Trophoblast cell (in vitro differentiated cells and primary cell): ENCODE measurements around the gene CLEC17A.
A peak's percentile ranks its signal among the peaks of the same experiment; 100 is the strongest.

ENCODE experiments used
- DNase-seq, 2 donors: peaks; one replicate each; pipeline ENCODE4 v3.0.0-alpha.2; 2016
- H2AFZ ChIP-seq: 2 replicates; pipeline ENCODE4 v1.6.1; 2013; ENCODE audit warnings: low read length, moderate library complexity, mild to moderate bottlenecking; ENCODE audit not compliant: insufficient read depth, poor library complexity
- H2AK5ac ChIP-seq: 2 replicates; pipeline ENCODE4 v1.6.1; 2013; ENCODE audit warnings: mild to moderate bottlenecking, low read length
- H2BK120ac ChIP-seq: 2 replicates; pipeline ENCODE4 v1.6.1; 2013; ENCODE audit warnings: low read length, mild to moderate bottlenecking, moderate library complexity; ENCODE audit not compliant: insufficient read depth, poor library complexity
- H2BK12ac ChIP-seq: 2 replicates; pipeline ENCODE4 v1.6.1; 2013; ENCODE audit warnings: mild to moderate bottlenecking, low read length, moderate library complexity
- H2BK5ac ChIP-seq: 2 replicates; pipeline ENCODE4 v1.6.1; 2013; ENCODE audit warnings: low read length, low read depth, moderate library complexity, mild to moderate bottlenecking; ENCODE audit not compliant: poor library complexity
- H3K14ac ChIP-seq: 2 replicates; pipeline ENCODE4 v1.6.1; 2013; ENCODE audit warnings: mild to moderate bottlenecking, low read length
- H3K18ac ChIP-seq: 2 replicates; pipeline ENCODE4 v1.6.1; 2013; ENCODE audit warnings: mild to moderate bottlenecking, low read length
- H3K23ac ChIP-seq: 2 replicates; pipeline ENCODE4 v1.6.1; 2013; ENCODE audit warnings: low read length
- H3K27ac ChIP-seq: 2 replicates; pipeline ENCODE4 v1.5.1; 2013; ENCODE audit warnings: low read depth, mild to moderate bottlenecking, inconsistent platforms, low read length, moderate library complexity
- H3K27me3 ChIP-seq: 2 replicates; pipeline ENCODE4 v1.6.1; 2013; ENCODE audit warnings: inconsistent platforms, mild to moderate bottlenecking, low read length, moderate library complexity; ENCODE audit not compliant: insufficient read depth
- H3K36me3 ChIP-seq, 2 experiments: 1 replicate in 1 of 2; 2 replicates in 1 of 2; pipeline ENCODE4 v1.6.1; 2013; ENCODE audit warnings: low read length in 2 of 2, mild to moderate bottlenecking in 2 of 2, moderate library complexity in 1 of 2; ENCODE audit not compliant: insufficient read depth in 2 of 2, control insufficient read depth in 1 of 2
- H3K4ac ChIP-seq: 2 replicates; pipeline ENCODE4 v1.6.1; 2013; ENCODE audit warnings: low read depth, mild to moderate bottlenecking, low read length, moderate library complexity
- H3K4me1 ChIP-seq, 2 experiments: 1 replicate in 1 of 2; 2 replicates in 1 of 2; pipeline ENCODE4 v1.6.1; 2013; ENCODE audit warnings: low read length in 2 of 2, mild to moderate bottlenecking in 2 of 2, moderate library complexity in 1 of 2; ENCODE audit not compliant: insufficient read depth in 2 of 2, control insufficient read depth in 1 of 2
- H3K4me2 ChIP-seq: 2 replicates; pipeline ENCODE4 v1.6.1; 2013; ENCODE audit warnings: inconsistent platforms, mild to moderate bottlenecking, low read length, moderate library complexity
- H3K4me3 ChIP-seq: 2 replicates; pipeline ENCODE4 v1.5.1; 2013; ENCODE audit warnings: mild to moderate bottlenecking, low read depth, low read length, inconsistent platforms
- H3K79me1 ChIP-seq: one replicate; pipeline ENCODE4 v1.6.1; 2013; ENCODE audit warnings: low read length
- H3K79me2 ChIP-seq: 2 replicates; pipeline ENCODE4 v1.6.1; 2013; ENCODE audit warnings: low read length, mild to moderate bottlenecking; ENCODE audit not compliant: control insufficient read depth, insufficient read depth, poor library complexity
- H3K9ac ChIP-seq: 2 replicates; pipeline ENCODE4 v1.6.1; 2013; ENCODE audit warnings: mild to moderate bottlenecking, low read length
- H3K9me3 ChIP-seq: 2 replicates; pipeline ENCODE4 v1.6.1; 2013; ENCODE audit warnings: low read depth, mild to moderate bottlenecking, control low read depth, inconsistent platforms, low read length; ENCODE audit not compliant: insufficient read depth
- H4K12ac ChIP-seq: 2 replicates; pipeline ENCODE4 v1.6.1; 2013; ENCODE audit warnings: low read depth, mild to moderate bottlenecking, low read length, moderate library complexity
- H4K8ac ChIP-seq: 2 replicates; pipeline ENCODE4 v1.6.1; 2013; ENCODE audit warnings: low read depth, mild to moderate bottlenecking, low read length, moderate library complexity
- H4K91ac ChIP-seq: one replicate; pipeline ENCODE4 v1.6.1; 2013; ENCODE audit warnings: low read depth, mild to moderate bottlenecking, low read length, moderate library complexity
- WGBS: extraction: QIAGEN DNeasy Blood & Tissue Kit; methylation state at CpG from one replicate; pipeline ENCODE4 v1.1.7; 2013; ENCODE audit warnings: missing lambda C conversion rate; ENCODE audit not compliant: insufficient read length, insufficient coverage; ENCODE audit errors: extremely low coverage; 5-methylcytosine and 5-hydroxymethylcytosine counted together

CLEC17A gene

DNA sequence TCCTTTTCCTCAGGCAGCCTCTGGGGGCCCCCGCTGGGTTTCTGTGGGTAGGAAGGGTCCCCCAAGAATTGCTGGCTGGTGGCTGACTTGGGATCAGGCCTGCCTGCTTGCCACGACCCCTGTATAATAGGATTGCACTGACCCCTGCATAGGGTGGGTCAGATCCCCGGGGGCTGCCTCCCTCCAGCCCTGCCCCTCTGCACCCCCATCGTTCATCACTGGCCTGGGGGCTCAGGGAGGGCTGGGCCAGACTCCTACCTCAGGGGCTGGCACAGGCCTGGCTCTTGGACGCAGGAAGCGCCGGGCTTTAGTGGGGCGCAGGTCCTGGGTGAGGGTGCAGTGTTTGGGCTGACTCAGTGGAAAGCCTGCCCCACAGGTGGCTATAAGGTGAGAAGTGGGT lies 21.6 kb upstream of the CLEC17A start:
- no peak overlapping the region for H3K18ac ChIP-seq
- H2AK5ac ChIP-seq, result no peak overlapping the region
- no peak overlapping the region for H3K23ac ChIP-seq
- H3K4me2 ChIP-seq, result peak overlapping the region; percentile 7
- H2BK5ac ChIP-seq, result peak overlapping the region; percentile 56
- H3K4me3 ChIP-seq, result no peak overlapping the region
- H3K4ac ChIP-seq, result no peak overlapping the region
- no CpG with 5 or more reads among the region's 8 CpGs for WGBS
- peak overlapping the region; percentile 50 for H4K91ac ChIP-seq
- no peak overlapping the region for H2BK120ac ChIP-seq
- no peak for DNase-seq
- H4K8ac ChIP-seq, result peak overlapping the region; percentile 62
- H3K9ac ChIP-seq, result peak overlapping the region; percentile 9
- no peak overlapping the region for H2BK12ac ChIP-seq
- no peak overlapping the region for H3K27ac ChIP-seq
- H3K79me1 ChIP-seq, result no peaks in the 10 kb centered on the region
- H3K14ac ChIP-seq, result no peak overlapping the region
- H3K27me3 ChIP-seq, result no peaks in the 10 kb centered on the region
- H4K12ac ChIP-seq, result no peak overlapping the region
- peaks cover 9 to 12% of the 10 kb centered on the region in 2 experiments for H3K4me1 ChIP-seq
- H3K79me2 ChIP-seq, result peaks cover 4% of the 10 kb centered on the region
- no peaks in the 10 kb centered on the region for H3K9me3 ChIP-seq
- H2AFZ ChIP-seq, result no peak overlapping the region
- H3K36me3 ChIP-seq, result peaks cover 22 to 27% of the 10 kb centered on the region in 2 experiments

DNA sequence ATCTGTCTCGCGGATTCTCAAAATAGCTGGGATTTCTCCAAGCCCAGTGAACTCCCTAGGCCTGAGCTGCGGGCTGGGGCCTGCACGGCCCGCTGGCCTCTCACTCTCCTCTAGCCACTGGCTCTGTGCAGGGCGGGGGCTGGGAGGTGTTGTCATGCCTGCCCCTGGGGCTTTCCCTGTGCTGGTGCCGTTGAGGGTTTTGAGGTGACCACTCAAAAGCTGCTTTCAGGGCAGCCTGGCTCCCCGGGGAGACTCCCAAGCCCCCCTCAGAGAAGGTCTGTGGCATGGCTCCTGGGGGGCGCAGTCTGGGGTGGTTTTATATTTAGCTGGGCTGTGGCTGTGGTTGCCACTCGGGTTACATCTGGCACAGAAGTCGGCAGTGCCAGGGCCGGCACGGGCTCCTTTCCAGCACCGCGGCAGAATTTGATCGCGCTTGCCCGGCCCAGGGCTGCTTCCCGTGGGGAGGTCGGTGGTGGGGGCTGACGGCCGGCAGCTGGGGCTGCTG lies 21.0 kb upstream of the CLEC17A start:
- no peak overlapping the region for H3K4me3 ChIP-seq
- no peak overlapping the region for H3K4me2 ChIP-seq
- no peak overlapping the region for H3K9ac ChIP-seq
- peaks cover 8 to 9% of the 10 kb centered on the region in 2 experiments for H3K4me1 ChIP-seq
- peaks cover 23 to 31% of the 10 kb centered on the region in 2 experiments for H3K36me3 ChIP-seq
- H3K27ac ChIP-seq, result no peak overlapping the region
- DNase-seq, result peak; percentile 76 to 82
- H3K14ac ChIP-seq, result no peak overlapping the region
- no peak overlapping the region for H2BK12ac ChIP-seq
- H2BK120ac ChIP-seq, result no peak overlapping the region
- H4K12ac ChIP-seq, result no peak overlapping the region
- H3K23ac ChIP-seq, result no peak overlapping the region
- no peak overlapping the region for H3K4ac ChIP-seq
- H3K9me3 ChIP-seq, result no peaks in the 10 kb centered on the region
- no CpG with 5 or more reads among the region's 22 CpGs for WGBS
- peak overlapping the region; percentile 63 for H3K18ac ChIP-seq
- no peak overlapping the region for H2AK5ac ChIP-seq
- no peak overlapping the region for H2AFZ ChIP-seq
- H3K27me3 ChIP-seq, result no peaks in the 10 kb centered on the region
- no peaks in the 10 kb centered on the region for H3K79me1 ChIP-seq
- H4K8ac ChIP-seq, result peak overlapping the region; percentile 34
- no peak overlapping the region for H2BK5ac ChIP-seq
- peaks cover 3% of the 10 kb centered on the region for H3K79me2 ChIP-seq
- peak overlapping the region; percentile 41 for H4K91ac ChIP-seq

DNA sequence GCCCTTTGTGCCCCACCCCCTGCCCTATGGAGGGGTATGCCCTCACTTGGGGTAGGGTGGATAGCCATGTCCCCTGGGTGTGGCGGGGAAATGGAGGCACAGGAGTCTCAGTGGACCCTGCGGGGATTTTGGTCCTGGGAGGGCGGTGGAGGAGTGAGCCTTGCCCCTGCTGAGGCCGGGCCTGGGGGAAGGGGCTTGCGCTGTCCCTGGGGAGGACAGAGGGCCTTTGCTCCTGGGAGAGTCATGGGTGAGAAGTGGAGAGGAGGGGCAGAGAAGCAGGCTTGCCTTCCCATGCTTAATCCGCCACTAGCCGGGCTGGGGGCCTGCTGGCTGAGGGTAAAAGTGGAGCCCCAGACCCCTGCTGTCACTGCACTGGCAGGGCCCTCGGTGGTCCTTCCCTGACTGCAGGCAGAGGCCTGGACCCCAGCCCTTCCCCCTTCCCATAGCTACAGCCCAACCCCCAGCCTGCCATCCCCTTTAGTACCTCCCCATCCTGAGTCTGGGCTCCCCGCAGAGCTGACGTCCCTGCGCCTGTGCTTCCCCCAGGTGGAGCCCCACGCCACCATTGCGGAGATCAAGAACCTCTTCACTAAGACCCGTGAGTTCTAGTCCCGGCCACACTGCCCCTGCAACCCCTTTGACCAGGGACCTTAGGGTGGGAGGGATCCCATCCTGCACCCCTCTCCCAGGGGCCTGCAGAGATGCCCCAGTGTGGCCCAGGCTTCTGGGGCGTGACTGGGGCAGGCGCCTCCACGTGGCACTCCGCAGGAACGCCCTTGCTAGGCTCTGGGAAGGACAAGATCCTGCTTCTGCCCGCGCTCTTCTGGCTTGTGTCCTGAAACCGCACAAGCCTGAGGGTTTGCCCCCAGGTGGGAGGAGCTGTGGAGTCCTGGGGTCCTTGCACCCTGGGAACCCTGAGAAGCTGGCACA lies 20.0 kb upstream of the CLEC17A start:
- Histone ChIP-seq H2AK5ac (no peak overlapping the region), H3K4me3 (no peak overlapping the region), H3K27me3 (no peaks in the 10 kb centered on the region), H3K4me1 (peaks cover 8 to 9% of the 10 kb centered on the region in 2 experiments), H3K9me3 (no peaks in the 10 kb centered on the region), H2BK12ac (no peak overlapping the region), H3K23ac (no peak overlapping the region), H4K8ac (no peak overlapping the region), H2BK120ac (no peak overlapping the region), H3K36me3 (peaks cover 28 to 41% of the 10 kb centered on the region in 2 experiments), H3K27ac (no peak overlapping the region), H3K4me2 (no peak overlapping the region), H2AFZ (no peak overlapping the region), H2BK5ac (no peak overlapping the region), H3K79me1 (no peaks in the 10 kb centered on the region), H4K12ac (no peak overlapping the region), H3K18ac (peak overlapping the region; percentile 2), H3K79me2 (peaks cover 3% of the 10 kb centered on the region), H3K14ac (no peak overlapping the region), H4K91ac (no peak overlapping the region), H3K4ac (no peak overlapping the region), H3K9ac (no peak overlapping the region)
- WGBS, result no CpG with 5 or more reads among the region's 23 CpGs
- DNase-seq, result no peak

DNA sequence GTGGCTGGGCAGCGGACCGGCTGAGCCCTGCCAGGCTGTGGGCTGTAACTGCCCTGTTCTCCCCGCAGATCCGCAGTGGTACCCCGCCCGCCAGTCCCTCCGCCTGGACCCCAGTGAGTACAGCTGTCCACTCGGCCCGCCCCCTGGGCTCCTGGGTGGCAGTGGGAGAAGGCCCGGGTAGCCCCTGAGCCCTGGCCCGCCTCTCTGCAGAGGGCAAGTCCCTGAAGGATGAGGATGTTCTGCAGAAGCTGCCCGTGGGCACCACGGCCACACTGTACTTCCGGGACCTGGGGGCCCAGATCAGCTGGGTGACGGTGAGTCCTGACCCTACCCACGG lies 19.3 kb upstream of the CLEC17A start:
- Histone ChIP-seq H3K79me2 (peaks cover 3% of the 10 kb centered on the region), H2BK5ac (no peak overlapping the region), H3K4me3 (no peak overlapping the region), H4K8ac (no peak overlapping the region), H2AK5ac (no peak overlapping the region), H3K18ac (no peak overlapping the region), H3K79me1 (no peaks in the 10 kb centered on the region), H2BK120ac (no peak overlapping the region), H4K12ac (no peak overlapping the region), H3K14ac (no peak overlapping the region), H3K27me3 (no peaks in the 10 kb centered on the region), H3K4me2 (no peak overlapping the region), H2BK12ac (no peak overlapping the region), H3K4me1 (peaks cover 8 to 9% of the 10 kb centered on the region in 2 experiments), H3K23ac (no peak overlapping the region), H2AFZ (no peak overlapping the region), H3K9me3 (no peaks in the 10 kb centered on the region), H4K91ac (no peak overlapping the region), H3K9ac (no peak overlapping the region), H3K4ac (no peak overlapping the region), H3K27ac (no peak overlapping the region), H3K36me3 (peaks cover 31 to 42% of the 10 kb centered on the region in 2 experiments)
- no CpG with 5 or more reads among the region's 16 CpGs for WGBS
- DNase-seq, result no peak
